Neuronal stem cell (in vitro differentiated cells): Measurements from ENCODE around the gene SGSM2.

Experiments
- DNase-seq: peaks from one replicate; pipeline ENCODE4 v3.0.0-alpha.2; 2013; ENCODE audit warnings: low spot score
- H2AFZ ChIP-seq: one replicate; pipeline ENCODE4 v1.6.1; 2013; ENCODE audit warnings: mild to moderate bottlenecking, low read length, inconsistent platforms
- H2AK5ac ChIP-seq: 2 replicates; pipeline ENCODE4 v1.6.1; 2013; ENCODE audit warnings: low read depth, mild to moderate bottlenecking, inconsistent platforms, low read length, moderate library complexity, mixed read lengths
- H2BK120ac ChIP-seq: 2 replicates; pipeline ENCODE4 v1.6.1; 2013; ENCODE audit warnings: low read depth, mild to moderate bottlenecking, inconsistent platforms, low read length, moderate library complexity, mixed read lengths
- H2BK12ac ChIP-seq: one replicate; pipeline ENCODE4 v1.6.1; 2013; ENCODE audit warnings: low read length, inconsistent platforms
- H2BK15ac ChIP-seq: 2 replicates; pipeline ENCODE4 v1.6.1; 2013; ENCODE audit warnings: mild to moderate bottlenecking, low read length, inconsistent platforms, mixed read lengths
- H2BK5ac ChIP-seq: one replicate; pipeline ENCODE4 v1.6.1; 2013; ENCODE audit warnings: inconsistent platforms, mild to moderate bottlenecking, low read length, moderate library complexity
- H3K14ac ChIP-seq: one replicate; pipeline ENCODE4 v1.6.1; 2013; ENCODE audit warnings: low read length, inconsistent platforms
- H3K18ac ChIP-seq: 2 replicates; pipeline ENCODE4 v1.6.1; 2013; ENCODE audit warnings: low read length, inconsistent platforms
- H3K23ac ChIP-seq: 2 replicates; pipeline ENCODE4 v1.6.1; 2013; ENCODE audit warnings: low read depth, mild to moderate bottlenecking, mixed read lengths, low read length, inconsistent platforms; ENCODE audit not compliant: poor library complexity
- H3K27ac ChIP-seq: replicated peaks from 3 replicates; pipeline ENCODE4 v1.5.1; 2013; ENCODE audit warnings: low read length, inconsistent platforms
- H3K27me3 ChIP-seq, 3 experiments: 2 replicates each; pipeline ENCODE4 v1.6.1; 2013; ENCODE audit warnings: low read length in 3 of 3, mild to moderate bottlenecking in 2 of 3, inconsistent platforms in 1 of 3, low read depth in 1 of 3, mixed read lengths in 1 of 3, moderate library complexity in 1 of 3; ENCODE audit not compliant: control insufficient read depth in 3 of 3, insufficient read depth in 3 of 3
- H3K36me3 ChIP-seq, 2 donors: replicated peaks in 1 of 2; 2 replicates each; pipeline ENCODE4 v1.6.1; 2013; ENCODE audit warnings: low read length in 2 of 2; ENCODE audit not compliant: control insufficient read depth in 2 of 2, insufficient read depth in 2 of 2
- H3K4ac ChIP-seq: 2 replicates; pipeline ENCODE4 v1.6.1; 2013; ENCODE audit warnings: inconsistent platforms, mild to moderate bottlenecking, low read length, moderate library complexity
- H3K4me1 ChIP-seq, 2 donors: 1 replicate in 1 of 2; 2 replicates in 1 of 2; pipeline ENCODE4 v1.6.1; 2013; ENCODE audit warnings: low read length in 2 of 2, low read depth in 1 of 2; ENCODE audit not compliant: control insufficient read depth in 2 of 2, insufficient read depth in 1 of 2
- H3K4me2 ChIP-seq: one replicate; pipeline ENCODE4 v1.6.1; 2013; ENCODE audit warnings: mild to moderate bottlenecking, low read length, inconsistent platforms; ENCODE audit not compliant: insufficient read depth, poor library complexity, severe bottlenecking
- H3K4me3 ChIP-seq, 2 donors: 2 replicates each; pipeline ENCODE4 v1.5.1; 2013; ENCODE audit warnings: low read length in 2 of 2, mild to moderate bottlenecking in 2 of 2, inconsistent platforms in 1 of 2, moderate library complexity in 1 of 2
- H3K79me1 ChIP-seq: one replicate; pipeline ENCODE4 v1.6.1; 2013; ENCODE audit warnings: low read depth, mild to moderate bottlenecking, inconsistent platforms, low read length, moderate library complexity
- H3K9ac ChIP-seq: one replicate; pipeline ENCODE4 v1.6.1; 2013; ENCODE audit warnings: mild to moderate bottlenecking, low read depth, low read length, inconsistent platforms; ENCODE audit not compliant: poor library complexity
- H3K9me3 ChIP-seq, 2 donors: replicated peaks in 1 of 2; 2 replicates each; pipeline versions ENCODE3 to v1.6.1; 2013; ENCODE audit warnings: low read length in 2 of 2, mild to moderate bottlenecking in 2 of 2, inconsistent platforms in 1 of 2, low read depth in 1 of 2, mixed read lengths in 1 of 2, moderate library complexity in 1 of 2; ENCODE audit not compliant: control insufficient read depth in 2 of 2, insufficient read depth in 1 of 2
- H4K8ac ChIP-seq: one replicate; pipeline ENCODE4 v1.6.1; 2013; ENCODE audit warnings: low read depth, mild to moderate bottlenecking, inconsistent platforms, low read length, moderate library complexity
- H4K91ac ChIP-seq: one replicate; pipeline ENCODE4 v1.6.1; 2013; ENCODE audit warnings: low read length, low read depth, mild to moderate bottlenecking, inconsistent platforms; ENCODE audit not compliant: poor library complexity
- WGBS, 2 donors: extraction: QIAGEN DNeasy Blood & Tissue Kit; methylation state at CpG; one replicate each; pipeline ENCODE4 v1.1.7; 2013; ENCODE audit warnings: missing lambda C conversion rate in 2 of 2, mixed read lengths in 1 of 2; ENCODE audit not compliant: insufficient read length in 2 of 2, insufficient replicate concordance in 1 of 2; ENCODE audit errors: extremely low coverage in 2 of 2; 5-methylcytosine and 5-hydroxymethylcytosine counted together

The SGSM2 gene

GRCh38 chr17:2392252-2393173 lies 55.2 kb downstream of the SGSM2 start:
- peaks cover 38 to 53% of the 10 kb centered on the region in 2 donors for H3K4me1 ChIP-seq
- no peak overlapping the region for H3K23ac ChIP-seq
- H2AFZ ChIP-seq = peak overlapping the region; percentile 87
- H3K18ac ChIP-seq = peak overlapping the region; percentile 96
- peak; percentile 95 for DNase-seq
- H3K79me1 ChIP-seq = peaks cover 18% of the 10 kb centered on the region
- H3K4me3 ChIP-seq = peak overlapping the region; percentile 75 to 88
- no peaks in the 10 kb centered on the region for H3K9me3 ChIP-seq
- H3K4ac ChIP-seq = no peak overlapping the region
- peaks cover 2 to 39% of the 10 kb centered on the region in 2 donors for H3K36me3 ChIP-seq
- no CpG with 5 or more reads among the region's 83 CpGs for WGBS, 2 donors
- peak overlapping the region; percentile 94 for H3K27ac ChIP-seq
- H3K14ac ChIP-seq = no peak overlapping the region
- H3K9ac ChIP-seq = peak overlapping the region; percentile 75
- no peak overlapping the region for H2BK120ac ChIP-seq
- no peak overlapping the region for H4K91ac ChIP-seq
- H2BK12ac ChIP-seq = no peak overlapping the region
- H3K27me3 ChIP-seq = no peaks in the 10 kb centered on the region
- peak overlapping the region; percentile 100 for H2BK5ac ChIP-seq
- peak overlapping the region; percentile 100 for H2BK15ac ChIP-seq
- no peak overlapping the region for H4K8ac ChIP-seq
- H3K4me2 ChIP-seq = peak overlapping the region; percentile 99
- peak overlapping the region; percentile 2 for H2AK5ac ChIP-seq

- H3K79me1 ChIP-seq = peaks cover 18% of the 10 kb centered on the region
- H3K4me3 ChIP-seq = peak overlapping the region; percentile 75 to 88
- peak overlapping the region; percentile 95 for H2BK12ac ChIP-seq
- no peaks in the 10 kb centered on the region for H3K9me3 ChIP-seq
- peak overlapping the region; percentile 99 for H3K4me2 ChIP-seq
- no CpG with 5 or more reads among the region's 99 CpGs for WGBS, 2 donors
- peaks cover 44 to 61% of the 10 kb centered on the region in 2 donors for H3K4me1 ChIP-seq
- H3K14ac ChIP-seq = peak overlapping the region; percentile 76
- peak overlapping the region; percentile 97 for H2BK120ac ChIP-seq
- peak overlapping the region; percentile 87 for H3K23ac ChIP-seq
- peak overlapping the region; percentile 95 for H3K9ac ChIP-seq
- H4K91ac ChIP-seq = peak overlapping the region; percentile 79
- H3K4ac ChIP-seq = peak overlapping the region; percentile 99
- DNase-seq = peak; percentile 87
- peak overlapping the region; percentile 87 for H2AFZ ChIP-seq
- peak overlapping the region; percentile 55 for H4K8ac ChIP-seq
- H3K27me3 ChIP-seq = no peaks in the 10 kb centered on the region
- H3K36me3 ChIP-seq = peaks cover 2 to 31% of the 10 kb centered on the region in 2 donors
- H3K27ac ChIP-seq = peak overlapping the region; percentile 94
- peak overlapping the region; percentile 100 for H2BK15ac ChIP-seq
- peak overlapping the region; percentile 99 for H2AK5ac ChIP-seq
- peak overlapping the region; percentile 100 for H3K18ac ChIP-seq
- H2BK5ac ChIP-seq = peak overlapping the region; percentile 100
These were observed 56.1 kb downstream of the SGSM2 start for GRCh38 chr17:2393174-2393953.

GRCh38 chr17:2393954-2394749 lies 56.9 kb downstream of the SGSM2 start:
- Histone ChIP-seq H3K36me3 (peaks cover 2 to 23% of the 10 kb centered on the region in 2 donors), H3K79me1 (peaks cover 22% of the 10 kb centered on the region), H3K4me1 (peaks cover 43 to 67% of the 10 kb centered on the region in 2 donors), H3K27me3 (no peaks in the 10 kb centered on the region), H4K8ac (peak overlapping the region; percentile 29), H3K4ac (no peak overlapping the region), H2AK5ac (peak overlapping the region; percentile 82), H2BK15ac (peak overlapping the region; percentile 90), H2BK120ac (peak overlapping the region; percentile 67), H3K27ac (peak overlapping the region; percentile 43), H3K9me3 (no peaks in the 10 kb centered on the region), H3K9ac (peak overlapping the region; percentile 83), H2AFZ (no peak overlapping the region), H3K23ac (peak overlapping the region; percentile 59), H3K14ac (no peak overlapping the region), H2BK12ac (peak overlapping the region; percentile 97), H3K4me2 (peak overlapping the region; percentile 99), H3K18ac (peak overlapping the region; percentile 90), H2BK5ac (no peak overlapping the region), H4K91ac (no peak overlapping the region), H3K4me3 (peak overlapping the region in 1 of 2 donors; percentile 69)
- no peak for DNase-seq
- WGBS, 2 donors = no CpG with 5 or more reads among the region's 53 CpGs
